Peyer's patch (tissue), 4 donors: ENCODE data around the gene NHLH2. TPM values are rescaled to one million over a fixed set of nuclear protein-coding genes. Genes with fewer than 3 reads are reported as not detected.

Experiments
- DNase-seq, 3 donors: peaks; one replicate each; pipeline ENCODE4 v3.0.0-alpha.2; 2017 to 2019
- H3K27ac ChIP-seq, 4 donors: fragments of 200-600 bp; sonication (generic); one replicate each; pipeline ENCODE4 v1.5.1; 2016 to 2019
- H3K27me3 ChIP-seq, 2 donors: fragments of 200-600 bp; sonication (generic); one replicate each; pipeline ENCODE4 v1.5.1; 2019
- H3K36me3 ChIP-seq, 3 donors: fragments of 200-600 bp; sonication (generic); one replicate each; pipeline ENCODE4 v1.5.1; 2016 to 2019
- H3K4me1 ChIP-seq, 4 donors: fragments of 200-600 bp; sonication (generic); one replicate each; pipeline ENCODE4 v1.5.1; 2016 to 2019
- H3K4me3 ChIP-seq, 4 donors: fragments of 200-600 bp; sonication (generic); 1 replicate in 3 of 4; 2 replicates in 1 of 4; pipeline ENCODE4 v1.5.1; 2016 to 2019; ENCODE audit warnings: mild to moderate bottlenecking in 1 of 4
- H3K9me3 ChIP-seq, 4 donors: fragments of 200-600 bp; sonication (generic); one replicate each; pipeline ENCODE4 v1.5.1; 2016 to 2019; ENCODE audit warnings: mild to moderate bottlenecking in 1 of 4
- POLR2A ChIP-seq, 2 donors: fragments of 450-650 bp; IDR thresholded peaks; one replicate each; pipeline ENCODE4 v1.5.1; 2017; ENCODE audit warnings: antibody characterized with exemption in 2 of 2, mild to moderate bottlenecking in 2 of 2, moderate library complexity in 2 of 2
- total RNA-seq, 4 donors: library from RNA; depleted of rRNA; stranded (reverse); fragments of >200 nt; gene quantifications; one replicate each; pipeline ENCODE4 v1.1.0, GENCODE V29; 2016
- TF ChIP-seq, protein P1 (sequence below), 6 experiments: fragments of 450-650 bp in 4 of 6; fragments of 200-600 bp in 2 of 6; sonication (generic) in 1 of 6; IDR thresholded peaks; one replicate each; pipeline ENCODE4 v1.5.1; 2017 to 2019; ENCODE audit warnings: antibody characterized with exemption in 6 of 6, mild to moderate bottlenecking in 3 of 6, moderate library complexity in 1 of 6

Gene NHLH2
- total RNA-seq, 4 donors from 2014 or later = not detected

DNA sequence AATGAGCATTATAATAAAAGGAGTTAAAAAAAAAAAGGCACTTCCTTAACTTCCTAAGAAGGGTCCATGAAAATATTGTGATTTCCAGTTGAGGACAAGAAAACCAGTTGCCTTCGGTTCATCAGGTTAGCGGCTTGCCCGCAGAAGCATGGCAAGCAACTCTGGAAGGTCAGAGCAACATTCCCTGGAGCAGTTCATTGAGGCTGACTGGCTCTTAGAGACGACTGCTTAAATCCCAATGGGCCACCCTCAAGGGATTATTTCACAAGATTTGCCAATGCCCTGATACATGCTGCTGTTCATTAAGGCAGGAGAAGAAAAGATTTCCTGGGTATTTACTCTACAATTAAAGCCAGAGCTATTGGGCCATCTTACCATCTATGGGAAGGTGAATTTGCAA is 43.4 kb downstream of the NHLH2 start:
- TF ChIP-seq, protein P1, sequence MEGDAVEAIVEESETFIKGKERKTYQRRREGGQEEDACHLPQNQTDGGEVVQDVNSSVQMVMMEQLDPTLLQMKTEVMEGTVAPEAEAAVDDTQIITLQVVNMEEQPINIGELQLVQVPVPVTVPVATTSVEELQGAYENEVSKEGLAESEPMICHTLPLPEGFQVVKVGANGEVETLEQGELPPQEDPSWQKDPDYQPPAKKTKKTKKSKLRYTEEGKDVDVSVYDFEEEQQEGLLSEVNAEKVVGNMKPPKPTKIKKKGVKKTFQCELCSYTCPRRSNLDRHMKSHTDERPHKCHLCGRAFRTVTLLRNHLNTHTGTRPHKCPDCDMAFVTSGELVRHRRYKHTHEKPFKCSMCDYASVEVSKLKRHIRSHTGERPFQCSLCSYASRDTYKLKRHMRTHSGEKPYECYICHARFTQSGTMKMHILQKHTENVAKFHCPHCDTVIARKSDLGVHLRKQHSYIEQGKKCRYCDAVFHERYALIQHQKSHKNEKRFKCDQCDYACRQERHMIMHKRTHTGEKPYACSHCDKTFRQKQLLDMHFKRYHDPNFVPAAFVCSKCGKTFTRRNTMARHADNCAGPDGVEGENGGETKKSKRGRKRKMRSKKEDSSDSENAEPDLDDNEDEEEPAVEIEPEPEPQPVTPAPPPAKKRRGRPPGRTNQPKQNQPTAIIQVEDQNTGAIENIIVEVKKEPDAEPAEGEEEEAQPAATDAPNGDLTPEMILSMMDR (IDR thresholded peaks at IDR 0.05) = no peak
- TF ChIP-seq POLR2A (IDR thresholded peaks at IDR 0.05) = no peak
- Histone ChIP-seq H3K4me3 (no peak overlapping the region), H3K27ac (no peak overlapping the region), H3K4me1 (no peaks in the 10 kb centered on the region), H3K9me3 (no peaks in the 10 kb centered on the region), H3K27me3 (no peaks in the 10 kb centered on the region), H3K36me3 (no peaks in the 10 kb centered on the region)
- DNase-seq = no peak

DNA sequence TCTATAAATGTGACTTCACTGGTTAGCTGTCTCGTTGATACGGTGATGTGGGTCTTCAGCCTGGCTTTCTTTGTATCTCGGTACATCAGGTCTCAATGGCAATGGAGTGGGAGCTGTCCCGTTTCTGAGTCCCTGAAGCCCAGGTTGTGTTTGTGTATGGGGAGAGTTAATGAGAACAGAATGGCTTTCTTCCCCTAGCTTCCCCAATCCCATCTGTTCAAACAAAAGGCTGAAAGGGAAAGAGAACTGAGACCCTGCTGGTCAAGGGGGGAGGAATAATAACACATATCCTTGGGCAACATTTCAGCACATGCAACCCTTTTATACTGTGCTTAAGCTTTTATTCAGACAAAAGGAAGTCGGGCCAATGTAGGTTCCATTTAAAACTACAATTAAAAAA is 44.0 kb downstream of the NHLH2 start:
- Histone ChIP-seq H3K4me1 (no peaks in the 10 kb centered on the region), H3K9me3 (no peaks in the 10 kb centered on the region), H3K27me3 (no peaks in the 10 kb centered on the region), H3K4me3 (no peak overlapping the region), H3K36me3 (no peaks in the 10 kb centered on the region), H3K27ac (no peak overlapping the region)
- no peak for DNase-seq
- no peak for TF ChIP-seq POLR2A (IDR thresholded peaks at IDR 0.05)
- TF ChIP-seq, protein P1 (IDR thresholded peaks at IDR 0.05) = no peak

DNA sequence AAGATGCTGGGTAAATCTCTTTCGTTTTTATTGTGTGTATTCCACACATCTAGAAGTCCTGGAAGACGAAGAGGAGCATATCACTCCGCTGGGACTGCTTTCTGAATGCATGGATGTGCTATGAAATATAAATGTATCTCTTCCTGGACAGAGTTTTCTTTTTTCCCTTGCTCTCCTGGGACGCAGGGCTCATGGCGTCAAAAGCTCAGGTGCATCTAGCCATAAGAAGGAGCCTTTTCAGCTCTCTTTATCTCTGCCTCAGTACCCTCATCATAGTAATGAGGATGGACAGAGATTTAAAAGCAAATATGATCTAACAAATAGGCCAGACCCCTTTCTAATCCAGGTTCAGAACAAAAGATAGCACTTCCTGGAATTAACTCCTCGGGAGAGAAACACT is 44.9 kb downstream of the NHLH2 start:
- Histone ChIP-seq H3K4me1 (no peaks in the 10 kb centered on the region), H3K27me3 (no peaks in the 10 kb centered on the region), H3K9me3 (no peaks in the 10 kb centered on the region), H3K4me3 (no peak overlapping the region), H3K36me3 (no peaks in the 10 kb centered on the region), H3K27ac (no peak overlapping the region)
- no peak for DNase-seq
- TF ChIP-seq, protein P1 (IDR thresholded peaks at IDR 0.05) = no peak
- no peak for TF ChIP-seq POLR2A (IDR thresholded peaks at IDR 0.05)

DNA sequence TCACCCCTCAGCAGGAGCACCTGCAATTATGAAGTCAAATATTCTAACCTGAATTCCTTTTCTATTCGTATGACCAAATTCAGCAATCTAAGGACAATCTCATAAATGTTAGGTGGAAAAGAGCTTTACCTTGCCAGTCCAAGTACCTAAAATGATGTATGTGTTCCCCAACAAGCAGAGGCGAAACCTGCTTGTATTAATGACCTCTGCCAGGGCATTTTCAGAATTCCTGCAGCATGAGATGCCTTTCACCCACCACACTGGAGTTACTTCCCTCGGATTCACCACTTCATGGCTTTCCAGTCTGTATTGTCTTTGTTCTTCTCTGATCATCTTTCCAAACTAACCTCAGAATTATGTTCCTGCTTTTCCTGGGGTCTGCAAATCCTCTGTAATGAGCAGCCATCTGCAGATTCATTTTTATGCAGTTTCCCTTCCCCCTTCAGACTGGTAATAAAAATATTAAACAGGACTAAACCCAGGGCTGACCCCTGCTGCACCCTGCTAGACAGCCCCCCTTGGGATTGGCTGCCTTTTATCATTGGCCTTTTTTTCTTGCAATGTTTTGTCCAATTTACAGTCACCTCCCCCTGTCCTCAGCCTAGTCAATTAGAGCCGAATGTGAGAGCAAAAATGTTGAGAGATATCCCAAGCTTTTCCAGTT is 45.8 kb downstream of the NHLH2 start:
- TF ChIP-seq POLR2A (IDR thresholded peaks at IDR 0.05) = no peak
- TF ChIP-seq, protein P1 (IDR thresholded peaks at IDR 0.05) = no peak
- Histone ChIP-seq H3K4me1 (no peaks in the 10 kb centered on the region), H3K27me3 (no peaks in the 10 kb centered on the region), H3K27ac (no peak overlapping the region), H3K36me3 (no peaks in the 10 kb centered on the region), H3K4me3 (no peak overlapping the region), H3K9me3 (no peaks in the 10 kb centered on the region)
- DNase-seq = no peak

DNA sequence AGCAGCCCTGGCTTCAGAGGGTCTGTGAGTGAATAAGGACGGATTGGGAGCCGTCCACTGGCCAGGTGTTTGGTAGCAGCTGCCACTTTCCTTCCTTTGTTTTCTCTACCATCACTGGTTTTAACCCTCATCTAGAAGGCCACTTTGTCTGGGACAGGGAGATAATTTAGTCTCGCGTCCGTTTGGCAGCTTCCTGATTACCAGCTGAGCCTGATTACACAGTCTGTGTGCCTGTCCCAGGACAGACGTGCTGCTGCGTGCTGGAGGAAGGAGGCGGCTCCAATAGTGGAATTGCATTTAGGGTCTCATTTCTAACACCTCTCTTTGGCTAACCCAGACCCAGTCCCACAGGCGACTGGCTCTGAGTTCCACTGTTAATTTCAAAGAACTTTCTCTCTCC is 47.8 kb downstream of the NHLH2 start:
- H3K27me3 ChIP-seq = no peaks in the 10 kb centered on the region
- no peak for DNase-seq
- TF ChIP-seq POLR2A (IDR thresholded peaks at IDR 0.05) = no peak
- TF ChIP-seq, protein P1 (IDR thresholded peaks at IDR 0.05) = no peak
- H3K4me3 ChIP-seq = no peak overlapping the region
- no peaks in the 10 kb centered on the region for H3K9me3 ChIP-seq
- no peak overlapping the region for H3K27ac ChIP-seq
- H3K36me3 ChIP-seq = no peaks in the 10 kb centered on the region
- no peaks in the 10 kb centered on the region for H3K4me1 ChIP-seq

DNA sequence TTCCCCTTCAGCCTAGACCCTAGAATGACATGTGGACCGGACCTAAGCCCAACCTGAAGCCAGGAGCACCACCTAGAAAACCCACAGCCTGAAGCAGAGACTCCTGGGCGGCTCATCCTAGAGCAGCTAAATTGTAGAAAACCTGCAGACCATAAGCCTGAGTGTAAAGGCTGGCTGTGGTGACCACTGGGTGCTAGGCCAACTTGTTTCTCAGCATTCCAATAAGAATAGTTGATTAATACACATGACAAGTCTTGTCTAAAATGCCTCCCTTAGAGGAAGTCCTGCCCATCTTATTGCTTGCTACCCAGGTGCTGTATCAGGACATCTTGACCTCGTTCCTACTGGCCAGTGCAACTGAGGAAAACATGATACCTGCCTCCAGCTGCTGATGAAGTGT is 49.1 kb downstream of the NHLH2 start:
- Histone ChIP-seq H3K4me1 (no peaks in the 10 kb centered on the region), H3K27me3 (no peaks in the 10 kb centered on the region), H3K4me3 (no peak overlapping the region), H3K9me3 (no peaks in the 10 kb centered on the region), H3K27ac (no peak overlapping the region), H3K36me3 (no peaks in the 10 kb centered on the region)
- TF ChIP-seq, protein P1 (IDR thresholded peaks at IDR 0.05) = no peak
- no peak for TF ChIP-seq POLR2A (IDR thresholded peaks at IDR 0.05)
- no peak for DNase-seq
